ENCODE data around the gene GMCL1. TPM values are rescaled to one million over a fixed set of nuclear protein-coding genes. Genes with fewer than 3 reads are reported as not detected.
"Not testable (repeated sequence)": the region's sequence is repeated elsewhere in the genome, so short reads cannot be mapped to it uniquely, and the experiment has no call there.

Gene GMCL1
- total and polyA plus RNA-seq, 8 donors: 1.2 to 23.1 (median 5.9) TPM

- Histone ChIP-seq H3K9me3 (peaks cover 0 to 5% (median 0%) of the 10 kb centered on the region in 4 donors), H3K27ac (no peak overlapping the region), H3K36me3 (no peaks in the 10 kb centered on the region), H3K4me3 (no peak overlapping the region), H3K4me1 (peaks cover 0 to 7% (median 2%) of the 10 kb centered on the region in 4 donors), H3K27me3 (no peaks in the 10 kb centered on the region)
- TF ChIP-seq EP300 (IDR thresholded peaks at IDR 0.05): no peak
- TF ChIP-seq POLR2A (IDR thresholded peaks at IDR 0.05): no peak
- TF ChIP-seq CTCF (IDR thresholded peaks at IDR 0.05): no peak
- no peak for TF ChIP-seq POLR2AphosphoS5 (IDR thresholded peaks at IDR 0.05)
- intact Hi-C loops (cut with DNase I; ENCODE audit: low total_unique reads): no loop called here
- no peak for DNase-seq
Observed at GRCh38 chr2:69889302-69889701, 59.8 kb downstream of the GMCL1 start.

GRCh38 chr2:69890881-69891280 is 61.4 kb downstream of the GMCL1 start:
- no peak for DNase-seq
- no peaks in the 10 kb centered on the region for H3K27me3 ChIP-seq
- WGBS, 5 donors: 43 to 90% (median 49%) methylated on average over 1 of the region's 1 CpG
- peaks cover 11 to 22% (median 16%) of the 10 kb centered on the region in 4 donors for H3K4me1 ChIP-seq
- peaks cover 0 to 5% (median 0%) of the 10 kb centered on the region in 4 donors for H3K9me3 ChIP-seq
- no peak overlapping the region for H3K27ac ChIP-seq
- intact Hi-C loops (cut with DNase I; ENCODE audit: low total_unique reads): no loop called here
- H3K36me3 ChIP-seq: peaks cover under 1 to 9% (median 6%) of the 10 kb centered on the region in 4 donors
- H3K4me3 ChIP-seq: no peak overlapping the region
- no peak for TF ChIP-seq POLR2A (IDR thresholded peaks at IDR 0.05)
- TF ChIP-seq EP300 (IDR thresholded peaks at IDR 0.05): no peak
- no peak for TF ChIP-seq POLR2AphosphoS5 (IDR thresholded peaks at IDR 0.05)
- no peak for TF ChIP-seq CTCF (IDR thresholded peaks at IDR 0.05)

- DNase-seq; intact Hi-C loops (cut with DNase I; ENCODE audit: low total_unique reads); H3K9me3 ChIP-seq; H3K27ac ChIP-seq; H3K27me3 ChIP-seq: not testable (repeated sequence)
- Histone ChIP-seq H3K4me1 (peaks cover 11 to 36% (median 18%) of the 10 kb centered on the region in 4 donors), H3K4me3 (peak overlapping the region in 2 of 4 donors; percentile 78 to 87), H3K36me3 (peaks cover 19 to 30% (median 26%) of the 10 kb centered on the region in 4 donors)
- 90 to 96% (median 93%) methylated on average over 7 of the region's 7 CpGs for WGBS, 5 donors
Observed at GRCh38 chr2:69892838-69893424, 63.5 kb downstream of the GMCL1 start.

- peak; percentile 62 to 78 (median 72) for TF ChIP-seq POLR2AphosphoS5 (IDR thresholded peaks at IDR 0.05)
- TF ChIP-seq CTCF (IDR thresholded peaks at IDR 0.05): no peak
- no peak for TF ChIP-seq POLR2A (IDR thresholded peaks at IDR 0.05)
- TF ChIP-seq EP300 (IDR thresholded peaks at IDR 0.05): no peak
- peak; percentile 79 to 92 for DNase-seq
- H3K36me3 ChIP-seq: peaks cover 24 to 40% (median 36%) of the 10 kb centered on the region in 4 donors
- intact Hi-C loops (cut with DNase I; ENCODE audit: low total_unique reads): no loop called here
- peaks cover 0 to 4% (median 0%) of the 10 kb centered on the region in 4 donors for H3K9me3 ChIP-seq
- peak within 1 kb of the TSS; percentile 67 to 87 (median 82) for H3K4me3 ChIP-seq
- peak within 1 kb of the TSS; percentile 84 to 92 (median 88) for H3K27ac ChIP-seq
- no peaks in the 10 kb centered on the region for H3K27me3 ChIP-seq
- H3K4me1 ChIP-seq: peaks cover 11 to 43% (median 18%) of the 10 kb centered on the region in 4 donors
- 0 to 1% (median 0%) methylated on average over 32 of the region's 32 CpGs for WGBS, 5 donors
Observed at GRCh38 chr2:69893684-69894551, 64.5 kb downstream of the GMCL1 start, which contains the start of gene SNRNP27. SNRNP27 (plus strand) TSS chr2:69893956; CDS start chr2:69893985, 29 bp downstream.

- 14 to 37% (median 24%) methylated on average over 23 of the region's 23 CpGs for WGBS, 5 donors
- H3K27ac ChIP-seq: peak overlapping the region in 4 of 5 donors; percentile 84 to 89 (median 88)
- peaks cover 28 to 48% (median 44%) of the 10 kb centered on the region in 4 donors for H3K36me3 ChIP-seq
- peak overlapping the region; percentile 67 to 87 (median 82) for H3K4me3 ChIP-seq
- peak in 1 of 2 donors; percentile 11 for DNase-seq
- H3K9me3 ChIP-seq; intact Hi-C loops (cut with DNase I; ENCODE audit: low total_unique reads); H3K27me3 ChIP-seq: not testable (repeated sequence)
- H3K4me1 ChIP-seq: peaks cover 11 to 48% (median 18%) of the 10 kb centered on the region in 4 donors
Observed at GRCh38 chr2:69894737-69895136, 65.3 kb downstream of the GMCL1 start.

Measured in stomach (tissue), 9 donors.